Measurements from ENCODE around the gene EXOG. TPM values are rescaled to one million over a fixed set of nuclear protein-coding genes. Genes with fewer than 3 reads are reported as not detected.

EXOG gene
- total and polyA plus RNA-seq, 10 of the 15 experiments (the other 5 are each of a cell fraction or from before 2014, with no cell fraction given) = 7.8 to 20.9 (median 19.6) TPM

GRCh38 chr3:38472342-38472741, 23.8 kb upstream of the EXOG start:
- H3K9me3 ChIP-seq (replicated peaks; ENCODE audit: control insufficient read depth, insufficient read depth, low read length) = peaks cover 2% of the 10 kb centered on the region; the same call in 2 of the 3 replicates
- no peaks in the 10 kb centered on the region for H3K4me1 ChIP-seq (ENCODE audit: control insufficient read depth, insufficient read depth, low read length)
- POLR2A ChIA-PET = no interaction called here
- BruUV-seq (replicated peaks) = no TSS peak
- H3K4me3 ChIP-seq = no peak overlapping the region
- RAD21 ChIA-PET (ENCODE audit: unreplicated experiment) = no interaction called here
- intact Hi-C loops (cut with micrococcal nuclease; ENCODE audit: unreplicated experiment) = no loop called here
- SMC1A ChIA-PET (ENCODE audit: uncharacterized antibody, unreplicated experiment) = no interaction called here
- CTCF ChIA-PET = no interaction called here
- in situ Hi-C loops (cut with MboI) = no loop called here
- H3K36me3 ChIP-seq (ENCODE audit: control insufficient read depth in 2 of 2, insufficient read depth in 2 of 2, low read length in 1 of 2) = no peaks in the 10 kb centered on the region
- no peaks in the 10 kb centered on the region for H3K27me3 ChIP-seq (replicated peaks in 1 of 2; ENCODE audit: control insufficient read depth in 2 of 2, insufficient read depth in 2 of 2, low read length in 1 of 2)
- ATAC-seq (no peak), FAIRE-seq (no peak), DNase-seq (ENCODE audit: low read depth, low spot score) (no peak)
- H4K20me1 ChIP-seq (ENCODE audit: control insufficient read depth, insufficient read depth) = no peaks in the 10 kb centered on the region
- no peak for TF ChIP-seq ZZZ3 (IDR thresholded peaks at IDR 0.05; ENCODE audit: control insufficient read depth, insufficient read length, low read depth)
- TF ChIP-seq CREM (IDR thresholded peaks at IDR 0.05; ENCODE audit: low read depth) = no peak
- H3K4me2 ChIP-seq (ENCODE audit: control insufficient read depth, insufficient read depth) = no peak overlapping the region
- no peak overlapping the region for H2AFZ ChIP-seq (ENCODE audit: control insufficient read depth, low read depth, low read length)
- WGBS (ENCODE audit: insufficient coverage, insufficient replicate concordance, low lambda C conversion rate, missing lambda C conversion rate) = 42% methylated on average over 1 of the region's 1 CpG
- no peak overlapping the region for H3K9ac ChIP-seq (ENCODE audit: control insufficient read depth, insufficient read depth, low read length)
- H3K27ac ChIP-seq (ENCODE audit: control insufficient read depth, insufficient read depth) = no peak overlapping the region
- H3K79me2 ChIP-seq (ENCODE audit: control insufficient read depth, insufficient read depth, low read length) = no peaks in the 10 kb centered on the region

GRCh38 chr3:38473229-38473628, 22.9 kb upstream of the EXOG start:
- intact Hi-C loops (cut with micrococcal nuclease; ENCODE audit: unreplicated experiment) = no loop called here
- Histone ChIP-seq H2AFZ (ENCODE audit: control insufficient read depth, low read depth, low read length) (no peak overlapping the region), H3K27me3 (replicated peaks in 1 of 2; ENCODE audit: control insufficient read depth in 2 of 2, insufficient read depth in 2 of 2, low read length in 1 of 2) (no peaks in the 10 kb centered on the region), H3K36me3 (ENCODE audit: control insufficient read depth in 2 of 2, insufficient read depth in 2 of 2, low read length in 1 of 2) (no peaks in the 10 kb centered on the region), H3K79me2 (ENCODE audit: control insufficient read depth, insufficient read depth, low read length) (no peaks in the 10 kb centered on the region), H4K20me1 (ENCODE audit: control insufficient read depth, insufficient read depth) (no peaks in the 10 kb centered on the region), H3K9ac (ENCODE audit: control insufficient read depth, insufficient read depth, low read length) (no peak overlapping the region), H3K4me3 (no peak overlapping the region), H3K27ac (ENCODE audit: control insufficient read depth, insufficient read depth) (no peak overlapping the region), H3K4me1 (ENCODE audit: control insufficient read depth, insufficient read depth, low read length) (no peaks in the 10 kb centered on the region), H3K9me3 (replicated peaks; ENCODE audit: control insufficient read depth, insufficient read depth, low read length) (peaks cover 2% of the 10 kb centered on the region; the same call in 2 of the 3 replicates), H3K4me2 (ENCODE audit: control insufficient read depth, insufficient read depth) (no peak overlapping the region)
- FAIRE-seq (no peak), DNase-seq (ENCODE audit: low read depth, low spot score) (no peak), ATAC-seq (no peak)
- TF ChIP-seq TCF3 (IDR thresholded peaks at IDR 0.05; ENCODE audit: borderline replicate concordance, insufficient read depth, low read depth, low read length) = no peak
- TF ChIP-seq HSF1 (IDR thresholded peaks at IDR 0.05; ENCODE audit: low read depth, low read length) = no peak
- TF ChIP-seq ZZZ3 (IDR thresholded peaks at IDR 0.05; ENCODE audit: control insufficient read depth, insufficient read length, low read depth) = no peak
- no peak for TF ChIP-seq BRCA1 (IDR thresholded peaks at IDR 0.05; ENCODE audit: low read depth, low read length)
- ChIA-PET CTCF (interaction anchor here (1.4 kb wide), 1 partner anchor 48 kb away, joined by 5 read pairs; no protein-coding TSS in a partner anchor), RAD21 (ENCODE audit: unreplicated experiment) (no interaction called here), SMC1A (ENCODE audit: uncharacterized antibody, unreplicated experiment) (no interaction called here), POLR2A (no interaction called here)
- BruUV-seq (replicated peaks) = no TSS peak
- WGBS (ENCODE audit: insufficient coverage, insufficient replicate concordance, low lambda C conversion rate, missing lambda C conversion rate) = 95% methylated on average over 2 of the region's 2 CpGs
- in situ Hi-C loops (cut with MboI) = no loop called here
